Measurements from ENCODE around the gene RBCK1. TPM values are rescaled to one million over a fixed set of nuclear protein-coding genes. Genes with fewer than 3 reads are reported as not detected.

Gene RBCK1
- polyA plus RNA-seq, 3 donors, result 66.8 to 110 (median 70.8) TPM

GRCh38 chr20:397432-398237, 10.5 kb upstream of the RBCK1 start:
- Histone ChIP-seq H3K79me2 (ENCODE audit: insufficient read depth, low read length) (no peaks in the 10 kb centered on the region), H3K4me2 (replicated peaks; ENCODE audit: extremely low read depth, low read length, poor library complexity, severe bottlenecking) (no peak overlapping the region), H2AFZ (ENCODE audit: insufficient read depth, low read depth, low read length, poor library complexity, severe bottlenecking) (no peak overlapping the region), H4K20me1 (ENCODE audit: insufficient read depth, low read length) (no peaks in the 10 kb centered on the region), H3K27ac (ENCODE audit: low read depth in 1 of 2, low read length in 2 of 2) (no peak overlapping the region), H3K27me3 (ENCODE audit: control insufficient read depth in 2 of 2, insufficient read depth in 2 of 2, low read length in 2 of 2) (no peaks in the 10 kb centered on the region), H3K36me3 (replicated peaks in 1 of 2; ENCODE audit: control insufficient read depth in 1 of 2, insufficient read depth in 2 of 2, low read length in 2 of 2) (peaks cover 43 to 51% of the 10 kb centered on the region in 2 donors), H3K9ac (ENCODE audit: insufficient read depth, low read length, poor library complexity, severe bottlenecking) (no peak overlapping the region), H3K9me3 (replicated peaks in 1 of 2; ENCODE audit: control insufficient read depth in 1 of 2, insufficient read depth in 1 of 2, low read length in 2 of 2) (no peaks in the 10 kb centered on the region), H3K4me3 (replicated peaks in 1 of 3; ENCODE audit: low read depth in 2 of 3, low read length in 3 of 3) (no peak overlapping the region), H3K4me1 (ENCODE audit: control insufficient read depth in 1 of 2, insufficient read depth in 2 of 2, low read length in 2 of 2) (no peaks in the 10 kb centered on the region)
- 100% methylated on average over 3 of the region's 6 CpGs for WGBS (ENCODE audit: insufficient coverage)
- DNase-seq, result no peak
- intact Hi-C loops (cut with micrococcal nuclease), result no loop called here
- H3K4me3 Mint-ChIP-seq, result no peak overlapping the region
- H3K9me3 Mint-ChIP-seq, result no peaks in the 10 kb centered on the region
- TF ChIP-seq CTCF (IDR thresholded peaks at IDR 0.05), result no peak
- peaks cover 30 to 34% of the 10 kb centered on the region in 2 donors for H3K36me3 Mint-ChIP-seq
- H3K27me3 Mint-ChIP-seq (ENCODE audit: low read depth in 3 of 3), result no peaks in the 10 kb centered on the region
- peaks cover 2% of the 10 kb centered on the region for H3K4me1 Mint-ChIP-seq
- H3K27ac Mint-ChIP-seq, result peak overlapping the region in 1 of 7 donors; percentile 63

GRCh38 chr20:399182-399707, 8.9 kb upstream of the RBCK1 start:
- Histone ChIP-seq H3K27ac (ENCODE audit: low read depth in 1 of 2, low read length in 2 of 2) (no peak overlapping the region), H3K4me1 (ENCODE audit: control insufficient read depth in 1 of 2, insufficient read depth in 2 of 2, low read length in 2 of 2) (no peaks in the 10 kb centered on the region), H2AFZ (ENCODE audit: insufficient read depth, low read depth, low read length, poor library complexity, severe bottlenecking) (no peak overlapping the region), H3K4me3 (replicated peaks in 1 of 3; ENCODE audit: low read depth in 2 of 3, low read length in 3 of 3) (no peak overlapping the region), H4K20me1 (ENCODE audit: insufficient read depth, low read length) (no peaks in the 10 kb centered on the region), H3K9ac (ENCODE audit: insufficient read depth, low read length, poor library complexity, severe bottlenecking) (no peak overlapping the region), H3K9me3 (replicated peaks in 1 of 2; ENCODE audit: control insufficient read depth in 1 of 2, insufficient read depth in 1 of 2, low read length in 2 of 2) (peaks cover 0 to 6% of the 10 kb centered on the region in 2 donors), H3K79me2 (ENCODE audit: insufficient read depth, low read length) (no peaks in the 10 kb centered on the region), H3K36me3 (replicated peaks in 1 of 2; ENCODE audit: control insufficient read depth in 1 of 2, insufficient read depth in 2 of 2, low read length in 2 of 2) (peaks cover 33 to 37% of the 10 kb centered on the region in 2 donors), H3K27me3 (ENCODE audit: control insufficient read depth in 2 of 2, insufficient read depth in 2 of 2, low read length in 2 of 2) (no peaks in the 10 kb centered on the region), H3K4me2 (replicated peaks; ENCODE audit: extremely low read depth, low read length, poor library complexity, severe bottlenecking) (no peak overlapping the region)
- no peak for DNase-seq
- H3K36me3 Mint-ChIP-seq, result peaks cover 22 to 27% of the 10 kb centered on the region in 2 donors
- WGBS (ENCODE audit: insufficient coverage), result 97% methylated on average over 8 of the region's 9 CpGs
- H3K27me3 Mint-ChIP-seq (ENCODE audit: low read depth in 3 of 3), result no peaks in the 10 kb centered on the region
- H3K4me3 Mint-ChIP-seq, result no peak overlapping the region
- TF ChIP-seq CTCF (IDR thresholded peaks at IDR 0.05), result no peak
- intact Hi-C loops (cut with micrococcal nuclease), result no loop called here
- peaks cover 1 to 7% (median 4%) of the 10 kb centered on the region in 7 donors for H3K9me3 Mint-ChIP-seq
- H3K27ac Mint-ChIP-seq, result peak overlapping the region in 1 of 7 donors; percentile 35
- peaks cover 2% of the 10 kb centered on the region for H3K4me1 Mint-ChIP-seq

Data from CD14-positive monocyte (primary cell).